GM18873 (cell line): Measurements from ENCODE around the gene CLEC16A.

Source experiments
- ATAC-seq: cut with Tn5 transposase; IDR thresholded peaks from one replicate; pipeline ENCODE4 v1.9.1; 2021; ENCODE audit warnings: mild to moderate bottlenecking, moderate library complexity, moderate number of reproducible peaks; ENCODE audit not compliant: unreplicated experiment, low FRiP score

CLEC16A gene

DNA sequence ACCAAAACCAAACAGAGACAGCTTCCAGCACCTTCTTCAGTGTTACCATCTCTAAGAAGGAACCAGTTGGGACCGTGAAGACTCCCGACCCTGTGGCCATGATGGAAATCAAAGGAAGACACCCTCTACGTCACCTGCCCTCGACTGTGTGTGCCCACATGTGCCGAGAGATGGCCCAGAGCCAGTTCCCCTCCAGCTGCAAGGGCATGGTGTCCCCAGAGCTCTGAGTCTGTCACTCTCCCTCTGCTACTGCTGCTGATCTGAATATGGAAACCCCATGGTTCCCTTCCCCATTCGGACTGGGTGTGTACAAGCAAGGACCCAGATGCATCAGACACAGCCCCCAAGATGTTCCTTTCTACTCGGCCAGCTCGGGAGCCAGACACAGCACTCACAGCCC is 235.2 kb downstream of the CLEC16A start:
- no peak for ATAC-seq

- no peak for ATAC-seq
These were observed 236.1 kb downstream of the CLEC16A start for GRCh38 chr16:11180489-11180888.

DNA sequence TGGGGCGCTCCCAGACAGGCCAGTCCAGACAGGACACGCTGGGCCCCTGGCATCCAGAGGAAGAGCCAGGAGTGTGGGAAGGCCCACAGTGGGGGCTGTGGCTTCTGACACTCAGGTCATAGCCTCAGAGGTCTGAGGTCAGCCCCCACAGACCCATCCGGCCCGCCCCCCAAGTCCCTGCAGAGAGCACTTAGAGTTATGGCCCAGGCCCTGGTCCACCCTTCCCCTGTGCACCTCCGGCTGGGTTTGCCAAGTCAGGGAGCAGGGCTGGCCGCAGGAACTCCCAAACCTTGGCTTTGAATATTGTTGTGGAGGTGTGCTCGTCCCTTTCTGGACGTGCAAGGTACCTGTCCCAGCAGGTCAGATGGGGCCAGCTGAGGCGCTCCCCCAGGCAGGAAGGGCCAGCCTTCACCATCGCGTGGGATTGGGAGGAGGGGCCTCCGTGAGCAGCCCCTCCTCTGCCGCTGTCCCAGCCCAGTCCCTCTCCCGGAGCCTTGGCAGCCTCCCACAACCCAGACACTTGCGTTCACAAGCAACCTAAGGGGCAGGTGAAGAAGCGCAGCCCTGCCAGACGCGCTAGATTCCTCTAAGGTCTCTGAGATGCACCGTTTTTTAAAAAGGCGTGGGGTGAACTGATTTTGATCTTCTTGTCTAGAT is 237.0 kb downstream of the CLEC16A start:
- no peak for ATAC-seq

DNA sequence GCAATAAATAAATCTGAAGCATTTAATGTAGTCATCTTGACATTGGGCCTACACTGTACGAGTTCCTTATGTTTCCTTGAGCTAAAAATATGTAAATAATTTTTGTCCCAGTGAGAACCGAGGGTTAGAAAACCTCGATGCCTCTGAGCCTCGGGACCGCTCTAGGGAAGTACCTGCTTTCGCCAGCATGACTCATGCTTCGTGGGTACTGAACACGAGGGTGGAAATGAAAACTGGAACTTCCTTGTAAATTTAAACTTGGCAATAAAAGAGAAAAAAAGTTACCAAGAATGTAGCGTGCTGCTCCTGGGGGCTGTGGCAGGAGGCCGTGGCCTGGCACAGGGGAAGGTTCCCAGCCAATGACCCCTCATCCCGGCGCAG is 237.5 kb downstream of the CLEC16A start:
- no peak for ATAC-seq

- ATAC-seq: no peak
These were observed 238.0 kb downstream of the CLEC16A start for GRCh38 chr16:11182411-11182810.

DNA sequence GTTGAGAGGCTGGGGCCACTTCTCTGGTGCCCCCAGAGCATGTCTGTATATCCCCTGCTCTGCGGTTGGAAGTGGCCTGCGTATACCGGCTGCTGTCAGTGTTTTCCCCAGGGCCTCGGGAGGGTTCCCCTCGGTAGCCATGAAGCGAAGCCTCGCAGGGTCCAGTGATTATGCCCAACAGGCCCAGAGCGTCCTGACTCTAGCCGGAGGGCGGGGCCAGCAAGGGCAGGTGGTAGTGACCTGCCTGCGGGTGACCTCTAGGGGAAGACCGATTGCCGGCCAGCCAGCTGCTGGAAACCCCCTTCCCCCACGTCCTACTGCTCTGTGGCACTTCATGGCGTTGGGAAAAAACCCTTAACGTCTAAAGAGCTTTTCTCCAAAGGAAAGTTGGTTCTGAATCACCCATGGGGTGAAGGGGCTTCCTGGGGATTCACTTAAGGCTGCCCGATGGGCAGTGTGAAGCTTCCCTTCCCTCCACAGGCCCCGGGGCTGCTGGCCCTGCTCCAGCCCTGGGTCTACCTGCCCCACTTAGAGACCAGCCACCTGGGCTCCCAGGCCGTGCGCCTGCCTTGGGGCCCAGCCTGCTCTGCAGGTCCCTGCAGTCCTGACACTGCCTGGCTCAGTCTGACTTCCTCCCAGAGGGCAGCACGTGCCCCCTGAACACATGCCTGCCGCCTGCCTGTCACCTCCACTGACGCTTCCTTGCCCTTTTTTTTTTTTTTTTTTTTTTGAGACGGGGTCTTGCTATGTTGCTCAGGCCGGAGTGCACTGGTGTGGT is 238.9 kb downstream of the CLEC16A start:
- ATAC-seq: peak; percentile 36

GRCh38 chr16:11183951-11184350 is 239.6 kb downstream of the CLEC16A start:
- ATAC-seq: no peak

- ATAC-seq: no peak
These were observed 243.2 kb downstream of the CLEC16A start for GRCh38 chr16:11187522-11188023.

DNA sequence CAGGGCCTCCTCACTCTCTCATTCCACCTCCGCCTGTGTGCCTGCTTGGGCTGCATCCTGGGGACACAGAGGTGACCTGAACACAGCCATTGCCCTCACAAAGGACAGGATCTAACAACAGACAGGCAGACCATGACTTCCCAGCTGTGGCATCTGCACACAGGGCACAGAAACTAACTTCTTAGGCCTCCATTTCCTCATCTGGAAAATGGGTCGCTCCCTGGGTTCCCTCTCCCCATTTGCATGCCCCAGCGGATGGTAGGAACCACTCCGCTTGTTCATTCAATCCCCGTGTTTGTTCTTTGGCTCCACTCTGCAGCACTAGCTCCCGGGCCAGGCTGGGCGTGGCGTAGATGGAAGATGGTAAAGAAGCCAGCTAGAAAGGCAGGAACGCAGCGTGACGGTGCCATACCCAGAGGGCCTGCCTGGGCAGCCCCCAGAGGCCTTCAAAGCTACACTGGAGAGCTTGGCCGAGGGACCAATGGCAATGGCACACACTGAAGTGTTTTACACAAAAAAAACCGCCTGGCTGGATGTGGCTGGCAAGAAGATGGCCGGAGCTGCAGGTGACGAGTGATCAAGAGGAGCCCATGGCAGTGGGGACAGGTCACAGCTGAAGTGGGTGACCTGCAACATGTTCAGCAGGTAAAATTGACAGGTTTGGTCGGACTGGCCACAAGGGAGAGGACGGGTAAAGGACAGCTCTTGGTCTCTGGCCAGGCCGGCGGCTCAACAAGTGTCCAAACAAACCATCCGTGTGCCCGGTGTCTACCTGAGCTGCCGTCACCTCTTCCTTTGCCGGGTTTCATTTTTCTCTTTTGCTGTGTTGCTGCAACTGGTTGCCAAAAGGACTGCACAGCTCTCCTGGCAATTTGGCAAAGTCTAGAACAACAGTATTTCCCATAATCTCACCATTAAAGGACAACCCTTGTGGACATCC is 244.7 kb downstream of the CLEC16A start:
- no peak for ATAC-seq

GRCh38 chr16:11190588-11191560 is 246.5 kb downstream of the CLEC16A start:
- no peak for ATAC-seq

GRCh38 chr16:11191665-11192064 is 247.3 kb downstream of the CLEC16A start:
- no peak for ATAC-seq

- no peak for ATAC-seq
These were observed 249.1 kb downstream of the CLEC16A start for GRCh38 chr16:11193494-11193893.

- ATAC-seq: no peak
These were observed 250.5 kb downstream of the CLEC16A start for GRCh38 chr16:11194913-11195312.

DNA sequence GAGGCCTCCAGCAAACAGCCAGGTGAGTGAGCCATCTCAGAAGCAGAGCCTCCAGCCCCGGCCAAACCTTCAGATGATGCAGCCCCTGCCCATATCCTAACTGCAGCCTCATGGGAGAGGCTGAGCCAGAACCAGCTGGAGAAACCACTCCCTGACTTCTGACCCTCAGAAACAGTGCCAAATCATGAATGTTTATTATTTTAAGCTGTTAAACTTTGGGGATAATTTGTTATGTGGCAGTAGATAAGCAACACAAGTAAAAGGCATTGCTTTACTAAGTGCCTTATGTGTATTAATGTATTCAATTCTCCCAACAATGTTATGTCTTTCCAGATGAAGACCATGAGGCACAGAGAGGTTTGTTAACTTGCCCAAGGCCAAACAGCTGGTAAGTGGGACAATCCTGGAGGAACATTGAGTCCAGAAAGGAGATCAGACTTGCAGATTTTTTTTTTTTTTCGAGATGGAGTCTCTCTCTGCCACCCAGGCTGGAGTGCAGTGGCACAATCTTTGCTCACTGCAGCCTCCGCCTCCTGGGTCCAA is 252.0 kb downstream of the CLEC16A start:
- no peak for ATAC-seq

GRCh38 chr16:11198375-11198774 is 254.0 kb downstream of the CLEC16A start:
- ATAC-seq: no peak

DNA sequence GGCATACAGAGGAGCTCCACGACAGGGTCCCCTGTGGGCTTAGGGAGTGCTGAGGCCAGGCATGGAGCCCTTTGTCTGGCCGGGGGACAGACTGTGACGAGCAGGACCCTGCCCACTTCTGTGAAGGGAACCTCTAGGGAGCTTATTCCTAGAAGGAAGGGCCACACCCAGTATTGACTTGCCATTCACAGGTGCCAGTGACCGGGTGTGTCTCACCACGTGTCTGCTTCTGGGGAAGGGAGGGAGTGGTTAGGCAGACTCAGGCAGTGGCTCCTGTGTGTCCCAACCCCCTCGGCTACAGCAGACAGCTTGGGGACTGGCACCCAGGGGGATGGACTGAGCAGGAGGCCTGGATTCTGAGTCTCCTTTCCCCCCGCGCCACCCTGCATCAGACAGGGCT is 254.5 kb downstream of the CLEC16A start:
- no peak for ATAC-seq

DNA sequence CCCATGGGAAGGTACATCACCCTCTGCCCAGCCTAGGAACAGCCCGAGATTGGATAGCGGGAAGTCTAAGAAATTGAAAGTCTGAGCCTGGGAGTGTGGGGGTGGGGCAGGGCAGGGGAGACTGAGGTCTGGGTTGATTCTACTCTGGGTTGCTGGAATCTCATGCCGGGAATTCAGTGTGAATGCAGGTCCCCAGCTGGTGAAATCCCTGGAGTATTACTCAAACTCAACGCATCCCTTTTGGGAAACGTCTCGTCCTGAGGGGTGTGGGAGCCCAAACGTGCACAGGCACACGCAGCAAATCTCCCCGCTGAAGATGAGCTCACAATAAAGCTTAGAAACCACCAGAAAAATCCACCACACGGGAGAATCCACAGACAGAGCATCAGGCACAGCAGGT is 256.2 kb downstream of the CLEC16A start:
- ATAC-seq: no peak

GRCh38 chr16:11201498-11202259 is 257.3 kb downstream of the CLEC16A start:
- ATAC-seq: no peak
